ENCODE data around the gene HSF2.
"Not testable (repeated sequence)": the region's sequence is repeated elsewhere in the genome, so short reads cannot be mapped to it uniquely, and the experiment has no call there.

HSF2 gene

DNA sequence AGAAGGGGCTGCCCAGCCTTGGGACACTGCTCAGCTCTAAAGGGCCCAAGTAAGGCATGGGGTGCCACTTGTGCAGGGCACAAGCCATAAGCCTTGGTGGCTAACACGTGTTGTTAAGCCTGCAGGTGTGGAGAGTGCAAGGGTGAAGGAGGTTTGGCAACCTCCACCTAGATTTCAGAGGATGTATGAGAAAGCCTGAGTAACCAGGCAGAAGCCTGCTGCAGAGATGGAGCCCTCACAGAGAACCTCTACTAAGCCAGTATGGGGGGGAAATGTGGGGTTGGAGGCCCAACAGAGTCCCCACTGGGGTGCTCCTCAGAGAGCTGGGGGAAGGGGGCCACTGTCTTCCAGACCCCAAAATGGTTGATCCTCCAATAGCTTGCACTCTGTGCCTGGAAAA, 39.5 kb downstream of the HSF2 start:
- no peak for DNase-seq (ENCODE audit: low read depth)
- H3K4me3 ChIP-seq (ENCODE audit: low read length): no peak overlapping the region
- TF ChIP-seq, protein P1, sequence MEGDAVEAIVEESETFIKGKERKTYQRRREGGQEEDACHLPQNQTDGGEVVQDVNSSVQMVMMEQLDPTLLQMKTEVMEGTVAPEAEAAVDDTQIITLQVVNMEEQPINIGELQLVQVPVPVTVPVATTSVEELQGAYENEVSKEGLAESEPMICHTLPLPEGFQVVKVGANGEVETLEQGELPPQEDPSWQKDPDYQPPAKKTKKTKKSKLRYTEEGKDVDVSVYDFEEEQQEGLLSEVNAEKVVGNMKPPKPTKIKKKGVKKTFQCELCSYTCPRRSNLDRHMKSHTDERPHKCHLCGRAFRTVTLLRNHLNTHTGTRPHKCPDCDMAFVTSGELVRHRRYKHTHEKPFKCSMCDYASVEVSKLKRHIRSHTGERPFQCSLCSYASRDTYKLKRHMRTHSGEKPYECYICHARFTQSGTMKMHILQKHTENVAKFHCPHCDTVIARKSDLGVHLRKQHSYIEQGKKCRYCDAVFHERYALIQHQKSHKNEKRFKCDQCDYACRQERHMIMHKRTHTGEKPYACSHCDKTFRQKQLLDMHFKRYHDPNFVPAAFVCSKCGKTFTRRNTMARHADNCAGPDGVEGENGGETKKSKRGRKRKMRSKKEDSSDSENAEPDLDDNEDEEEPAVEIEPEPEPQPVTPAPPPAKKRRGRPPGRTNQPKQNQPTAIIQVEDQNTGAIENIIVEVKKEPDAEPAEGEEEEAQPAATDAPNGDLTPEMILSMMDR (IDR thresholded peaks at IDR 0.05; ENCODE audit: insufficient read depth, low read depth, low read length, missing control alignments): no peak

DNA sequence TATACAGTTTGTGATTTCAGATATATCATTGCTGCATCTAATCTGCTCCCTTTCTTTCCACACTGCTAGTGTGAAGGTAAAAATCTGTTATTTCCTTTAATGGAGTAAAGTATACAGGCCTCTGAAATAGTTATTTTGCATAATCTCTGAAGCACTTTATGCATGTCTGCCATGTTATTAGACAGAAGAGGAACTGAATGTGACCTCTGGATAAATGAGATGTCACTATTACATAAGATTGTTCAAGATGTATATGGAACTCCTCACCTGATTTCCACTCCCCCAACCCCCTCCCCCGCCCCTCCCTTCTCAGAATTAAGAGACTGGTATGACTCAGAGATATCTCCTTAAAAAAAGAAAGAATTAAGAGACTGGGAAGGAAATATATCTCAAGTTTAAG, 45.8 kb downstream of the HSF2 start:
- DNase-seq (ENCODE audit: low read depth): no peak
- TF ChIP-seq, protein P1 (IDR thresholded peaks at IDR 0.05; ENCODE audit: insufficient read depth, low read depth, low read length, missing control alignments): no peak
- H3K4me3 ChIP-seq (ENCODE audit: low read length): no peak overlapping the region

DNA sequence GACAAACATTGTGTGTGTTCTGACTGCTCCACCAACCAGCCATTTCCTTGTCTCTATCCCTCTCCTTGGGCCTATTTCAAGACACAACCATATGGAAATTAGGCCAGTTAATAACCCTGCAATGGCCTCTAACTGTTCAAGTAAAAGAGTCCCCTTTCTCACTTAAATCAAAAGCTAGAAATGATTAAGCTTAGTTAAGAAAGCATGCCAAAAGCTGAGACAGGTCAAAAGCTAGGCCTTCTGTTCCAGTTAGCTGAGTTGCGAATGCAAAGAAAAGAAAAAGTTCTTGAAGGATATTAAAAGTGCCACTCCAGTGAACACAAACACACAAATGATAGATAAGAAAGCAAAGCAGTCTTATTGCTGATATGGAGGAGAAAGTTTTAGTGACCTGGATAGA, 49.6 kb downstream of the HSF2 start:
- no peak overlapping the region for H3K4me3 ChIP-seq (ENCODE audit: low read length)

DNA sequence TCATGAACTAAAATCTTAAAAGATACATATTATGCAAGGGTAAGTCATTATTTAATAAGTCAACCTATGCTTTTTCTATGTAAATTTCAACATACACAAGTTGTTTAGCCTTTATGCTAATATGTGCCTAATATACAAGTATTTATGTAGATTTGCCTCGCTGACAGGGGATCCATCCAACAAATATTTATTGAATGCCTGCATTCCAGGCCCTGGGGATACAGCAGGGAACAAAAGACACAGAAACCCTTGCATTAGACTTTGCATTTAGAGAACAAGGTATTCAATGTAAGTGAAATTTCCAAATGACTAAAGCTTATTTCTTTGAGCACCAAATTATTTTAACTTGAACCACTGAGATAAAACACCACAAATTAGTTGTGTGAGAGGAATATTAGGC, 53.1 kb downstream of the HSF2 start:
- no peak for DNase-seq (ENCODE audit: low read depth)
- H3K4me3 ChIP-seq (ENCODE audit: low read length): no peak overlapping the region
- TF ChIP-seq, protein P1 (IDR thresholded peaks at IDR 0.05; ENCODE audit: insufficient read depth, low read depth, low read length, missing control alignments): no peak

More for the DNA sequence above, 49.6 kb downstream of the HSF2 start:
- TF ChIP-seq, protein P1 (IDR thresholded peaks at IDR 0.05; ENCODE audit: insufficient read depth, low read depth, low read length, missing control alignments): no peak
- no peak for DNase-seq (ENCODE audit: low read depth)

DNA sequence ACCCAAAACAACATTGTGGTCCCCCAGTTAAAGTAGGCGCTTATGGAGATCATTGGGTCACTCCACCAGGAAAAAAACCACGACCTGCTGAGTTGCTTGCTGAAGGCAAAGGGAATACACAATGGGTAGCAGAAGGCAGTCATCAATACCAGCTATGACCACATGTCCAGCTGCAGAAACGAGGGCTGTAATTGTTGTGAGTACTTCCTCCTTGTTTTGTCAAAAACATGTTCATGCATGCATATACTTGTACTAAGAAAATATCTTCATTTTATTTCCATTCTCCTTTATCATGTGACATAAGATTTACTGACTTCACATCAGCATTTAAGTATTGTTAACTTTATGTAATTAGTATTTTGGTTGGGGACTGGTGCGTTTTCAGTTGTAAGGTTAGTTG, 55.2 kb downstream of the HSF2 start:
- peak; percentile 60 for DNase-seq (ENCODE audit: low read depth)
- no peak overlapping the region for H3K4me3 ChIP-seq (ENCODE audit: low read length)
- TF ChIP-seq, protein P1 (IDR thresholded peaks at IDR 0.05; ENCODE audit: insufficient read depth, low read depth, low read length, missing control alignments): no peak

DNA sequence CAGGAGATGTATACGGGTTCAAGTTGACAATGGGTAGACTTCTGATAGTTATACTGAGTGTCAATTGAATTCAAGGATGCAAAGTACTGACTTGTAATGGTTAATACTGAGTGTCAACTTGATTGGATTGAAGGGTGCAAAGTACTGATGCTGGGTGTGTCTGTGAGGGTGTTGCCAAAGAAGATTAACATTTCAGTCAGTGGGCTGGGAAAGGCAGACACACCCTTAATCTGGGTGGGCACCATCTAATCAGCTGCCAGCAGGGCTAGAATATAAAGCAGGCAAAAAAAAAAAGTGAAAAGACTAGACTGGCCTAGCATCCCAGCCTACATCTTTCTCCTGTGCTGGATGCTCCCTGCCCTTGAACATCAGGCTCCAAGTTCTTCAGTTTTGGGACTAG, 55.7 kb downstream of the HSF2 start:
- DNase-seq (ENCODE audit: low read depth); H3K4me3 ChIP-seq (ENCODE audit: low read length): not testable (repeated sequence)

DNA sequence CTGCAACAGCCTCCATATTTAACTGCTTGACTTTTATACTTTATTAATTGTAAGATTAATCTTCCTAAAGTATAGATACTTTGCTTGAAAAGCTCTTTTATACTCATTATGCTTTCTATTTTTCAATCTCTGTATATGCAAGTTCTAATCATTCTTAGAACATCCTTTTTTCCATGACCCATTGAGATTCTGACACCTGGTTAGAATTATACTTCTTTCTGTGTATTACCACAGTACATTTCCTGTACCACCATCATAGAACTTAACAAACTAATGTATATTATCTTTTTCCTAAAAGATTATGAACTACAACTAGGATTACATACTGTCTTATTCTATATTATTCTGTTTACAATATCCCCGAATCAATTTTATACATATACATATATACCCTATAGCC, 58.6 kb downstream of the HSF2 start:
- TF ChIP-seq, protein P1 (IDR thresholded peaks at IDR 0.05; ENCODE audit: insufficient read depth, low read depth, low read length, missing control alignments): no peak
- H3K4me3 ChIP-seq (ENCODE audit: low read length): no peak overlapping the region
- DNase-seq (ENCODE audit: low read depth): no peak

DNA sequence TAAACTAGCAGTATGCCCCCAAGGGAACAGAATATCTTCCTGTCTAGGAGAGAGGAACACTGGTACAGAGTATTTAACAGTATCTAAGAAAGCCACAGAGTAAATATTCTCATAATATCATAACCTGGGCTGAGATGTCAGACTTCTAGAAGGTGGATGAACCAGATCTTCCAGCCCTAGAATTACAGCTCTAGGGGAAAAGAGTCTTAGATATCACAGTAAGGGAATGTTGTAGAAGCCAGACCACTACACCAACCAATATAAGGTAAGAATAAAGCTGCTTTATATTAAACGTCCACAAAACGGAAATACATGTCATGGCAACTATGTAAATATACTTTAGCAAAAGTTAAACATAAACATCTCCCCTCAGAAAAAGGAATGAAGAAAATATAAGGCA, 59.8 kb downstream of the HSF2 start:
- peak; percentile 46 for DNase-seq (ENCODE audit: low read depth)
- TF ChIP-seq, protein P1 (IDR thresholded peaks at IDR 0.05; ENCODE audit: insufficient read depth, low read depth, low read length, missing control alignments): no peak
- no peak overlapping the region for H3K4me3 ChIP-seq (ENCODE audit: low read length)

DNA sequence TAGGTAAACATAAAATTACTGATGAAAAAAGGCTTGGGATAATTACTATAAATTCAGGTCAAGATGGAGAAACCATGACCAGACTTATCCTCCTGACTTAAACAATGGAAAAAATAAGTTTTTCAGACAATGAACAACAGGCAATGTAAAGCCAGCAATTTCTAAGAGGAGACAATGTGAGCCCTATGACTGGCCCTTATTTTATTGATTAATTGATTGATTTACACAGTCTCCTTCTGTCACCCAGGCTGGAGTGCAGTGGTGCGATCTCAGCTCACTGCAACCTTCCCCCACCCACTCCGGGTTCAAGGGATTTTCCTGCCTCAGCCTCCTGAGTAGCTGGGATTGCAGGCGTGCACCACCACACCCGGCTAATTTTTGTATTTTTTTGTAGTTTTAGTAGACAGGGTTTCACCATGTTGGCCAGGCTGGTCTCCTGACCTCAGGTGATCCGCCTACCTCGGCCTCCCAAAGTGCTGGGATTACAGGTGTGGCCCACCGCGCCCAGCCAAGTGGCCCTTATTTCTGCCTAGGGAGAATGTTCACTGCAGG, 60.5 kb downstream of the HSF2 start:
- not testable (repeated sequence) for H3K4me3 ChIP-seq (ENCODE audit: low read length); DNase-seq (ENCODE audit: low read depth)
